Measurements from ENCODE around the gene TMEM248. TPM values are rescaled to one million over a fixed set of nuclear protein-coding genes. Genes with fewer than 3 reads are reported as not detected.
A peak's percentile ranks its signal among the peaks of the same experiment; 100 is the strongest.

TMEM248 gene
- total and polyA plus RNA-seq, 2 of the 8 experiments (the other 6 are each of a cell fraction or from before 2014, with no cell fraction given): 63.6 to 126 TPM

DNA sequence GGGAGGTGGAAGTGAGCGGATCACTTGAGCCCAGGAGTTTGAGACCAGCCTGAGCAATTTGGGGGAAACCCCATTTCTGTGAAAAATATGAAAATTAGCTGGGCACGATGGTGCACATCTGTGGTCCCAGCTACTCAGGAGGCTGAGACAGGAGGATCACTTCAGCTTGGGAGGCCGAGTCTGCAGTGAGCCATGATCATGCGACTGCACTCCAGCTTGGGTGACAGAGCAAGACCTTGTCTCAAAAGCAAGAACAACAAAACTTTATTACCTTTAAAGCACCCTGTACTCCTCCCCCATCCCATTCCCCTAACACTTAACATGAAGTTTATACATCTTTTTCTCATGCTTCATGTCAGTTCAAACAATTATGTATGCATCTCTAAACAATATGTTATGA is 1.3 kb upstream of the TMEM248 start:
- Histone ChIP-seq H3K36me3 (ENCODE audit: control insufficient read depth in 2 of 4, insufficient read depth in 4 of 4, low read length in 3 of 4) (peaks cover 0 to 3% (median 0%) of the 10 kb centered on the region in 4 experiments; a peak in 2 of 8 replicates), H2BK5ac (ENCODE audit: low read depth, low read length) (no peak overlapping the region), H4K5ac (ENCODE audit: insufficient read length, low read depth, low read length) (no peak overlapping the region), H2AK5ac (ENCODE audit: low read depth, low read length) (no peak overlapping the region), H3K14ac (ENCODE audit: insufficient read length) (no peak overlapping the region), H3K23me2 (ENCODE audit: low read depth, low read length) (peaks cover 9% of the 10 kb centered on the region), H3K4me3 (ENCODE audit: extremely low read depth in 1 of 4, insufficient read depth in 2 of 4, low read depth in 3 of 4, low read length in 4 of 4) (peak overlapping the region in 1 of 4 experiments; percentile 97; a peak in 1 of 8 replicates), H4K20me1 (replicated peaks in 1 of 2; ENCODE audit: control insufficient read depth in 1 of 2, insufficient read depth in 2 of 2, low read length in 2 of 2) (peaks cover 0 to 11% of the 10 kb centered on the region in 2 experiments), H4K91ac (replicated peaks; ENCODE audit: insufficient read length, low read length) (no peak overlapping the region), H3K79me2 (ENCODE audit: control insufficient read depth in 1 of 2, insufficient read depth in 2 of 2, low read length in 2 of 2) (peaks cover 11 to 30% of the 10 kb centered on the region in 2 experiments), H3K27ac (ENCODE audit: low read depth, low read length) (no peak overlapping the region), H4K8ac (ENCODE audit: extremely low read depth, insufficient read depth, low read length) (no peak overlapping the region), H2AFZ (ENCODE audit: low read length) (no peak overlapping the region), H3K9ac (replicated peaks in 1 of 4; ENCODE audit: extremely low read depth in 1 of 4, low read depth in 3 of 4, low read length in 3 of 4) (no peak overlapping the region), H2BK15ac (ENCODE audit: low read length) (no peak overlapping the region), H2BK12ac (ENCODE audit: low read depth, low read length) (no peak overlapping the region), H3K4me2 (ENCODE audit: insufficient read depth in 1 of 2, low read depth in 2 of 2, low read length in 2 of 2) (no peak overlapping the region), H3K4me1 (replicated peaks in 1 of 4; ENCODE audit: control insufficient read depth in 3 of 4, insufficient read depth in 4 of 4, low read length in 3 of 4) (peaks cover 0 to 12% (median 3%) of the 10 kb centered on the region in 4 experiments; a peak in 3 of 7 replicates), H2BK120ac (replicated peaks; ENCODE audit: low read depth, low read length) (no peak overlapping the region), H3K27me3 (replicated peaks in 1 of 4; ENCODE audit: control insufficient read depth in 3 of 4, extremely low read depth in 1 of 4, insufficient read depth in 3 of 4, low read length in 3 of 4) (no peaks in the 10 kb centered on the region), H3K4ac (replicated peaks; ENCODE audit: insufficient read length, low read depth, low read length) (no peak overlapping the region), H3K9me3 (ENCODE audit: insufficient read depth in 2 of 2, low read depth in 1 of 2, low read length in 1 of 2) (no peaks in the 10 kb centered on the region), H2BK20ac (ENCODE audit: low read length) (no peak overlapping the region), H3K79me1 (ENCODE audit: low read depth, low read length) (peaks cover 14% of the 10 kb centered on the region; the same call in 1 of the 2 replicates), H3K56ac (replicated peaks; ENCODE audit: insufficient read length, low read depth, low read length) (no peak overlapping the region), H3K18ac (ENCODE audit: extremely low read depth, low read length) (no peak overlapping the region), H3K23ac (ENCODE audit: insufficient read length) (no peak overlapping the region)
- no peak for DNase-seq (ENCODE audit: low read depth in 1 of 2, low spot score in 2 of 2)
- WGBS, 2 experiments (ENCODE audit: extremely low coverage in 1 of 2, insufficient coverage in 1 of 2, insufficient read length in 1 of 2, insufficient replicate concordance in 2 of 2, low coverage in 1 of 2, low lambda C conversion rate in 2 of 2, missing lambda C conversion rate in 1 of 2): 99% methylated on average over 4 of the region's 4 CpGs; no CpG with 5 or more reads in 1 of the 2 experiments
- ChIA-PET POLR2A (ENCODE audit: partially characterized antibody) (interaction anchor here (1.0 to 1.6 kb wide), 3 partner anchors 10 to 17 kb away, joined by 3 read pairs; no protein-coding TSS in a partner anchor), CTCF (ENCODE audit: partially characterized antibody) (no interaction called here)
- no peak for FAIRE-seq
- TF ChIP-seq SIX5 (IDR thresholded peaks at IDR 0.05; ENCODE audit: low read depth, low read length) (no peak), BCL11A (IDR thresholded peaks at IDR 0.05; ENCODE audit: low read depth in 2 of 2, low read length in 2 of 2) (no peak), CEBPB (IDR thresholded peaks at IDR 0.05; ENCODE audit: low read depth, low read length) (no peak), TBP (IDR thresholded peaks at IDR 0.05; ENCODE audit: low read depth, low read length) (no peak), KDM1A (IDR thresholded peaks at IDR 0.05; ENCODE audit: borderline replicate concordance, low read length) (no peak), RNF2 (IDR thresholded peaks at IDR 0.05; ENCODE audit: borderline replicate concordance, low read depth, low read length, missing control alignments, poor library complexity, severe bottlenecking) (no peak), ATF3 (IDR thresholded peaks at IDR 0.05; ENCODE audit: insufficient read depth, low read depth, low read length) (no peak), SRF (IDR thresholded peaks at IDR 0.05; ENCODE audit: low read depth, low read length) (no peak), TAF1 (IDR thresholded peaks at IDR 0.05; ENCODE audit: low read depth, low read length) (no peak), SIRT6 (IDR thresholded peaks at IDR 0.05; ENCODE audit: low read length) (no peak)
- TF ChIP-seq, protein P1, sequence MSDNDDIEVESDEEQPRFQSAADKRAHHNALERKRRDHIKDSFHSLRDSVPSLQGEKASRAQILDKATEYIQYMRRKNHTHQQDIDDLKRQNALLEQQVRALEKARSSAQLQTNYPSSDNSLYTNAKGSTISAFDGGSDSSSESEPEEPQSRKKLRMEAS (IDR thresholded peaks at IDR 0.05): no peak
- TF ChIP-seq, protein P2, sequence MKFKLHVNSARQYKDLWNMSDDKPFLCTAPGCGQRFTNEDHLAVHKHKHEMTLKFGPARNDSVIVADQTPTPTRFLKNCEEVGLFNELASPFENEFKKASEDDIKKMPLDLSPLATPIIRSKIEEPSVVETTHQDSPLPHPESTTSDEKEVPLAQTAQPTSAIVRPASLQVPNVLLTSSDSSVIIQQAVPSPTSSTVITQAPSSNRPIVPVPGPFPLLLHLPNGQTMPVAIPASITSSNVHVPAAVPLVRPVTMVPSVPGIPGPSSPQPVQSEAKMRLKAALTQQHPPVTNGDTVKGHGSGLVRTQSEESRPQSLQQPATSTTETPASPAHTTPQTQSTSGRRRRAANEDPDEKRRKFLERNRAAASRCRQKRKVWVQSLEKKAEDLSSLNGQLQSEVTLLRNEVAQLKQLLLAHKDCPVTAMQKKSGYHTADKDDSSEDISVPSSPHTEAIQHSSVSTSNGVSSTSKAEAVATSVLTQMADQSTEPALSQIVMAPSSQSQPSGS (IDR thresholded peaks at IDR 0.05; ENCODE audit: low read length): no peak

Measured in H1 (cell line).